GM23248 (cell line): ENCODE measurements around the gene AJAP1.

Experiments
- EZH2 ChIP-seq: fragments of 200-600 bp; sonication (generic); IDR thresholded peaks from 2 replicates; pipeline ENCODE4 v1.6.1; 2018; ENCODE audit warnings: antibody characterized with exemption, mild to moderate bottlenecking; ENCODE audit not compliant: insufficient read depth, poor library complexity, severe bottlenecking
- EZH2phosphoT487 ChIP-seq: fragments of 200-600 bp; sonication (generic); IDR thresholded peaks from 2 replicates; pipeline ENCODE4 v1.6.1; 2018; ENCODE audit warnings: antibody characterized with exemption, moderate library complexity, mild to moderate bottlenecking, low read depth; ENCODE audit not compliant: insufficient read depth

DNA sequence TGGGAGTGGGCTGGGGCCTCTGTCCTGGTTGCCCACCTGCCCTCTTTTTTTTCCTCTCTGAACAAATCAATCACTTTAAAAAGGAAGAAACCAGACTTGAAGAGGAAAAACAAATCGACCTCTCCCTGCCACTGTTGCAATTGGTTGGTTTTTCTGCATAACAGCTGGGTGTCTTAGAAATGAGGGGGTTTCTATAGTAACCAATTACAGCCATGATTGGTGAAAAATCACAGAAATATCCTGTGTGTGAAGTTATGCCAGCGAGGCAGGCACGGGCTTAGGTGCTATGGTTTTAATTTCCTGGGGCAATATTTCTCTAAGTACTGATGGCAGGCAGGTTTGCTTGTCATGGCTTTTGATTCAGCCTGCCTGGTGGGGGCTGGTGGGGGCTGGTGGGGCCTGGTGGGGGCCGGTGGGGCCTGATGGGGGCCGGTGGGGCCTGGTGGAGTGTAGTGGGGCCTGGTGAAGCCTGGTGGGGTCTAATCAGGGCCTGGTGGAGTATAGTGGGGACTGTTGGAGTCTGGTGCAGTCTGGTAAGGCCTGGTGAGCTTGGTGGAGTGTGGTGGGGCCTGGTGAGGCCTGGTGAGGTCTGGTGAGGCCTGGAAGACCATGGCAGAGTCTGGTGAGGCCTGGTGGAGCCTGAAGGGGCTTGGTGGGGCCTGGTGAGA, 54.6 kb downstream of the AJAP1 start:
- TF ChIP-seq EZH2phosphoT487 (no peak), EZH2 (no peak)
